ENCODE results near the gene GNAI3. TPM values are rescaled to one million over a fixed set of nuclear protein-coding genes. Genes with fewer than 3 reads are reported as not detected.
"Not testable (repeated sequence)": the region's sequence is repeated elsewhere in the genome, so short reads cannot be mapped to it uniquely, and the experiment has no call there.

GNAI3 gene
- total RNA-seq, 1 experiment from 2014 or later = 9.9 TPM

DNA sequence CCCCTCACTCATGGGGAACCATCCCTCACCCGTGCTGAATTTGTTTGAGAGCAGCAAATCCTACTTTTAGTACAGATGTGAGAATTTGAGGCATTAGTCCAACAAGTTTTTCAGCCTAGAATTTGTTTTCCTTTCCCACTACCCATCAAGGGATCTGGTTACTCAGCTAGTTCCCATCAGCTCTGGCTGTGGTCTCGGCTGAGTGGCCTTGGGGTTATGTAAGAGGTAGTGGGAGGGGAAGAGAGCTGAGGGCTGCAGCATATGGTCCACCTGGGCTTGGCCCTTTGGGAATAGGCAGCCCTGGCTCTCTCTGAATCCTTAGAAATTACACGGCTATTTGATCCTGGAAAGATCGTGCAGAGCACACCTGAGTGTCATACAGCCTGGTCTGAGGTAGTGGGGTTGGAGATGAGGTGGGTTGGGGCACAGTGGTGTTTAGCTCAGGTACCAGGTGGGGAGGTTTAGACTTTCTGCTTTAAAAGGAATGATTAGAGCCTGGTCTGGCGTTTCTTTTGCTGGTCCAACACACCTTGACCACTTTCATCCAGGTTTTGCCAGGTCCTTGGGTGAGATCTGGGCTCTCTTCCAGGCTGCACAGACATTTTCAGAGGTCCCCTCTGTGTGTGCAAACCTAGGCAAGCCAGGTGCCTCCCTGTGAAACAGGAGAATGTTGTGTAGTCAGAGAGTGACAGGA lies 111.7 kb downstream of the GNAI3 start:
- TF ChIP-seq, protein P1, sequence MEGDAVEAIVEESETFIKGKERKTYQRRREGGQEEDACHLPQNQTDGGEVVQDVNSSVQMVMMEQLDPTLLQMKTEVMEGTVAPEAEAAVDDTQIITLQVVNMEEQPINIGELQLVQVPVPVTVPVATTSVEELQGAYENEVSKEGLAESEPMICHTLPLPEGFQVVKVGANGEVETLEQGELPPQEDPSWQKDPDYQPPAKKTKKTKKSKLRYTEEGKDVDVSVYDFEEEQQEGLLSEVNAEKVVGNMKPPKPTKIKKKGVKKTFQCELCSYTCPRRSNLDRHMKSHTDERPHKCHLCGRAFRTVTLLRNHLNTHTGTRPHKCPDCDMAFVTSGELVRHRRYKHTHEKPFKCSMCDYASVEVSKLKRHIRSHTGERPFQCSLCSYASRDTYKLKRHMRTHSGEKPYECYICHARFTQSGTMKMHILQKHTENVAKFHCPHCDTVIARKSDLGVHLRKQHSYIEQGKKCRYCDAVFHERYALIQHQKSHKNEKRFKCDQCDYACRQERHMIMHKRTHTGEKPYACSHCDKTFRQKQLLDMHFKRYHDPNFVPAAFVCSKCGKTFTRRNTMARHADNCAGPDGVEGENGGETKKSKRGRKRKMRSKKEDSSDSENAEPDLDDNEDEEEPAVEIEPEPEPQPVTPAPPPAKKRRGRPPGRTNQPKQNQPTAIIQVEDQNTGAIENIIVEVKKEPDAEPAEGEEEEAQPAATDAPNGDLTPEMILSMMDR (conservative IDR thresholded peaks at IDR 0.05) = no peak
- DNase-seq = no peak
- Histone ChIP-seq H4K8ac (replicated peaks; ENCODE audit: insufficient read length, low read depth, low read length) (no peak overlapping the region), H4K5ac (ENCODE audit: insufficient read length, low read depth, low read length) (no peak overlapping the region), H3K27me3 (ENCODE audit: insufficient read depth, low read length) (no peaks in the 10 kb centered on the region), H3K56ac (ENCODE audit: insufficient read length, low read depth, low read length) (no peak overlapping the region), H2BK12ac (ENCODE audit: insufficient read length, low read depth, low read length) (no peak overlapping the region), H4K20me1 (ENCODE audit: control insufficient read depth, insufficient read depth, insufficient read length) (no peaks in the 10 kb centered on the region), H2BK120ac (ENCODE audit: low read depth, low read length, poor library complexity, severe bottlenecking) (no peak overlapping the region), H3K79me1 (ENCODE audit: insufficient read depth, low read depth, low read length, poor library complexity, severe bottlenecking) (no peaks in the 10 kb centered on the region), H4K91ac (ENCODE audit: insufficient read length, low read depth, low read length) (no peak overlapping the region), H3K9ac (ENCODE audit: extremely low read depth, insufficient read length, low read length) (no peak overlapping the region), H3T11ph (ENCODE audit: low read length) (no peak overlapping the region), H3K23me2 (ENCODE audit: insufficient read length, low read depth, low read length, poor library complexity, severe bottlenecking) (peaks cover 4% of the 10 kb centered on the region), H3K9me3 (ENCODE audit: control insufficient read depth, low read depth, low read length) (no peaks in the 10 kb centered on the region), H3K79me2 (ENCODE audit: insufficient read depth, low read length) (no peaks in the 10 kb centered on the region), H2AFZ (ENCODE audit: low read length) (no peak overlapping the region), H2BK20ac (ENCODE audit: low read depth, low read length, poor library complexity, severe bottlenecking) (no peak overlapping the region), H2BK5ac (ENCODE audit: insufficient read length, low read length) (no peak overlapping the region), H3K18ac (ENCODE audit: insufficient read length, low read depth, low read length) (no peak overlapping the region), H3K4ac (ENCODE audit: low read depth, low read length) (no peak overlapping the region), H2AK5ac (ENCODE audit: insufficient read length, low read length) (no peak overlapping the region), H3K4me2 (ENCODE audit: insufficient read depth, insufficient read length, low read length) (no peak overlapping the region), H2BK15ac (ENCODE audit: low read depth, low read length) (no peak overlapping the region), H3K23ac (ENCODE audit: insufficient read length, low read depth, low read length) (no peak overlapping the region), H3K4me1 (ENCODE audit: insufficient read depth, low read length) (no peaks in the 10 kb centered on the region), H3K14ac (ENCODE audit: insufficient read depth, low read length) (no peak overlapping the region), H3K27ac (ENCODE audit: insufficient read length, low read depth, low read length) (no peak overlapping the region)
- WGBS (ENCODE audit: extremely low coverage, insufficient read length, low lambda C conversion rate) = no CpG with 5 or more reads among the region's 5 CpGs
- Mint-ChIP-seq H3K4me1 (peaks cover 1 to 8% of the 10 kb centered on the region in 2 experiments; a peak in 3 of 4 replicates), H3K4me3 (no peak overlapping the region), H3K9me3 (no peaks in the 10 kb centered on the region), H3K27me3 (ENCODE audit: low read depth) (peaks cover 3% of the 10 kb centered on the region), H3K27ac (0 out of 7 replicates have a peak overlapping the region, but pooled peaks of 1 of the 3 experiments have one; percentile 35), H3K36me3 (ENCODE audit: insufficient read depth in 1 of 3, low read depth in 3 of 3) (no peaks in the 10 kb centered on the region)

DNA sequence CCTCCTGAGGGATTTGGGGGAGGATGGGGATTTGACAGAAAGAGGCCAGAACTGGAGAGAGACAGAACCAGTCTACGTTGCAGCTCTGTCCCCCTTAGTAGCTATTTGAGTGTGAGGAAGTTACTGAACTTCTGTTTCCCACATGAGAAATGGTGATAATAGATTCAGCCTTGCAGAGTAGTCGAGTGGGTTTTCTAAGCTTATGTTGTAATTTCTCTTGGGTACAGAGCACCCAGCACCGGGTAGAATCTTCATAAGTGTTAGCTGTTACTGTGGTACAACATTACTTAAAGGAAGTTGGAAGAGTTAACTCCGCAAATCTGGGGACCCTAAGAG lies 112.2 kb downstream of the GNAI3 start:
- H2BK20ac ChIP-seq (ENCODE audit: low read depth, low read length, poor library complexity, severe bottlenecking); H3K27me3 Mint-ChIP-seq (ENCODE audit: low read depth): not testable (repeated sequence)

More for the DNA sequence above, 112.2 kb downstream of the GNAI3 start:
- H3K79me1 ChIP-seq (ENCODE audit: insufficient read depth, low read depth, low read length, poor library complexity, severe bottlenecking); H3K27me3 ChIP-seq (ENCODE audit: insufficient read depth, low read length); H2BK5ac ChIP-seq (ENCODE audit: insufficient read length, low read length); H3K27ac Mint-ChIP-seq; H2BK12ac ChIP-seq (ENCODE audit: insufficient read length, low read depth, low read length); H3K79me2 ChIP-seq (ENCODE audit: insufficient read depth, low read length); H3K4me3 Mint-ChIP-seq; H2BK120ac ChIP-seq (ENCODE audit: low read depth, low read length, poor library complexity, severe bottlenecking); H3K27ac ChIP-seq (ENCODE audit: insufficient read length, low read depth, low read length); DNase-seq; H3K23me2 ChIP-seq (ENCODE audit: insufficient read length, low read depth, low read length, poor library complexity, severe bottlenecking); H3K4ac ChIP-seq (ENCODE audit: low read depth, low read length); H4K91ac ChIP-seq (ENCODE audit: insufficient read length, low read depth, low read length); H3K14ac ChIP-seq (ENCODE audit: insufficient read depth, low read length); H3T11ph ChIP-seq (ENCODE audit: low read length); H4K8ac ChIP-seq (replicated peaks; ENCODE audit: insufficient read length, low read depth, low read length); H3K9ac ChIP-seq (ENCODE audit: extremely low read depth, insufficient read length, low read length); H2AFZ ChIP-seq (ENCODE audit: low read length); H3K36me3 Mint-ChIP-seq (ENCODE audit: insufficient read depth in 1 of 3, low read depth in 3 of 3); H4K5ac ChIP-seq (ENCODE audit: insufficient read length, low read depth, low read length); H2BK15ac ChIP-seq (ENCODE audit: low read depth, low read length); H3K18ac ChIP-seq (ENCODE audit: insufficient read length, low read depth, low read length); H3K4me1 Mint-ChIP-seq; H4K20me1 ChIP-seq (ENCODE audit: control insufficient read depth, insufficient read depth, insufficient read length); H3K4me1 ChIP-seq (ENCODE audit: insufficient read depth, low read length); H3K56ac ChIP-seq (ENCODE audit: insufficient read length, low read depth, low read length); H3K4me2 ChIP-seq (ENCODE audit: insufficient read depth, insufficient read length, low read length); H2AK5ac ChIP-seq (ENCODE audit: insufficient read length, low read length); H3K9me3 ChIP-seq (ENCODE audit: control insufficient read depth, low read depth, low read length); H3K23ac ChIP-seq (ENCODE audit: insufficient read length, low read depth, low read length); H3K9me3 Mint-ChIP-seq: not testable (repeated sequence)
- WGBS (ENCODE audit: extremely low coverage, insufficient read length, low lambda C conversion rate) = no CpG with 5 or more reads among the region's 4 CpGs

Measured in H9 (cell line).